GM21381 (cell line): Measurements from ENCODE around the gene OGG1.

Experiments used
- ATAC-seq: cut with Tn5 transposase; IDR thresholded peaks from one replicate; pipeline ENCODE4 v1.9.1; 2021; ENCODE audit warnings: mild to moderate bottlenecking, moderate library complexity; ENCODE audit not compliant: unreplicated experiment

Gene OGG1

GRCh38 chr3:9749645-9750555 lies at the start of gene OGG1:
Gene OGG1 (plus strand): TSS chr3:9749952. CDS start chr3:9750287, 335 bp downstream.
- ATAC-seq: peak; percentile 89

GRCh38 chr3:9700536-9700935 lies 49.2 kb upstream of the OGG1 start:
- ATAC-seq: no peak

GRCh38 chr3:9701006-9701405 lies 48.7 kb upstream of the OGG1 start:
- ATAC-seq: no peak

GRCh38 chr3:9701711-9702110 lies 48.0 kb upstream of the OGG1 start:
- ATAC-seq: no peak

GRCh38 chr3:9703240-9703639 lies 46.5 kb upstream of the OGG1 start:
- ATAC-seq: no peak

- no peak for ATAC-seq
Observed at GRCh38 chr3:9703736-9704346, 45.9 kb upstream of the OGG1 start, which contains the start of gene CPNE9. Gene CPNE9 (plus strand): TSS chr3:9703833. CDS start chr3:9703997, 164 bp downstream.

- no peak for ATAC-seq
Observed at GRCh38 chr3:9704347-9705322, 45.1 kb upstream of the OGG1 start.

- ATAC-seq: no peak
Observed at GRCh38 chr3:9710174-9710739, 39.5 kb upstream of the OGG1 start.

- ATAC-seq: no peak
Observed at GRCh38 chr3:9712415-9712814, 37.3 kb upstream of the OGG1 start.

- ATAC-seq: no peak
Observed at GRCh38 chr3:9713142-9713541, 36.6 kb upstream of the OGG1 start.

GRCh38 chr3:9715136-9715535 lies 34.6 kb upstream of the OGG1 start:
- ATAC-seq: no peak

GRCh38 chr3:9715764-9716437 lies 33.9 kb upstream of the OGG1 start:
- ATAC-seq: no peak

- no peak for ATAC-seq
Observed at GRCh38 chr3:9716801-9717555, 32.8 kb upstream of the OGG1 start.

- ATAC-seq: no peak
Observed at GRCh38 chr3:9717563-9717962, 32.2 kb upstream of the OGG1 start.

GRCh38 chr3:9718118-9718517 lies 31.6 kb upstream of the OGG1 start:
- ATAC-seq: no peak

- no peak for ATAC-seq
Observed at GRCh38 chr3:9721015-9721699, 28.6 kb upstream of the OGG1 start.

GRCh38 chr3:9721700-9722060 lies 28.1 kb upstream of the OGG1 start:
- ATAC-seq: no peak

GRCh38 chr3:9725775-9726515 lies 23.8 kb upstream of the OGG1 start:
- ATAC-seq: no peak
